HG02870 (cell line): ENCODE measurements around the gene EBF3.
"Not testable (repeated sequence)": the region's sequence is repeated elsewhere in the genome, so short reads cannot be mapped to it uniquely, and the experiment has no call there.

Experiments used
- ATAC-seq: cut with Tn5 transposase; IDR thresholded peaks from one replicate; pipeline ENCODE4 v1.9.1; 2021; ENCODE audit warnings: mild to moderate bottlenecking, moderate library complexity; ENCODE audit not compliant: unreplicated experiment

EBF3 gene

GRCh38 chr10:129929343-129930292 lies 34.5 kb downstream of the EBF3 start:
- no peak for ATAC-seq

- no peak for ATAC-seq
These were observed 36.5 kb downstream of the EBF3 start for GRCh38 chr10:129927351-129928120.

- ATAC-seq: no peak
These were observed 37.7 kb downstream of the EBF3 start for GRCh38 chr10:129926066-129927055.

GRCh38 chr10:129924375-129925085 lies 39.5 kb downstream of the EBF3 start:
- no peak for ATAC-seq

GRCh38 chr10:129922598-129923123 lies 41.4 kb downstream of the EBF3 start:
- no peak for ATAC-seq

GRCh38 chr10:129921801-129922597 lies 42.1 kb downstream of the EBF3 start:
- no peak for ATAC-seq

GRCh38 chr10:129921065-129921670 lies 42.9 kb downstream of the EBF3 start:
- no peak for ATAC-seq

- not testable (repeated sequence) for ATAC-seq
These were observed 43.9 kb downstream of the EBF3 start for GRCh38 chr10:129920187-129920586.

- no peak for ATAC-seq
These were observed 44.7 kb downstream of the EBF3 start for GRCh38 chr10:129919358-129919757.

GRCh38 chr10:129918836-129919235 lies 45.2 kb downstream of the EBF3 start:
- no peak for ATAC-seq

GRCh38 chr10:129918401-129918800 lies 45.7 kb downstream of the EBF3 start:
- no peak for ATAC-seq

GRCh38 chr10:129917936-129918335 lies 46.1 kb downstream of the EBF3 start:
- ATAC-seq: no peak

GRCh38 chr10:129916506-129916995 lies 47.5 kb downstream of the EBF3 start:
- ATAC-seq: no peak

- ATAC-seq: no peak
These were observed 48.3 kb downstream of the EBF3 start for GRCh38 chr10:129915526-129916378.

- no peak for ATAC-seq
These were observed 49.1 kb downstream of the EBF3 start for GRCh38 chr10:129914960-129915359.

GRCh38 chr10:129914153-129914855 lies 49.8 kb downstream of the EBF3 start:
- ATAC-seq: no peak
